ENCODE measurements around the gene MR1.
A peak's percentile ranks its signal among the peaks of the same experiment; 100 is the strongest.

Gene MR1

DNA sequence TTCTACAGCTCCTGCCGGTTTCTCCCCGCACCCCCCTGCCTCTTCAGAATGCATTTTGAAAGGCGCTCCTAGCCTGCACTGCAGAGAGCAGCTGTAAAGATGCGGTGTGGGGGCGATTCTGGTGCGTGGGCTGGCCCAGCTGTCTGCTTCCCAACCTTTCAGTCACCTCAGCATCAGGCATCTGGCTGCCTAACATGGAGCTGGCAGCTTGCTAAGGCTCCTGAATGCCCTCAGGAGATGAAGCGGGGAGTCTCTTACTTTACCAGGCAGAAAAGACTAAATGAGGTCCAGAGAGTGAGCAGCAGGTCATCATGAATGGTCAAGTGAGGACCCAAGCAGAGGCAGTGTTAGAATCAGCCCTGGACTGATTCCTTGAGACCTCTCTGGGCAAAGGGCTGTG is 63.5 kb downstream of the MR1 start:
- DNase-seq (ENCODE audit: insufficient read length) (no peak), FAIRE-seq (no peak)
- TF ChIP-seq POLR2AphosphoS5 (IDR thresholded peaks at IDR 0.05; ENCODE audit: low read depth, low read length), result no peak
- TF ChIP-seq TAF1 (IDR thresholded peaks at IDR 0.05; ENCODE audit: borderline replicate concordance, low read depth, low read length), result no peak
- TF ChIP-seq POLR2A (IDR thresholded peaks at IDR 0.05; ENCODE audit: low read depth, low read length), result no peak

DNA sequence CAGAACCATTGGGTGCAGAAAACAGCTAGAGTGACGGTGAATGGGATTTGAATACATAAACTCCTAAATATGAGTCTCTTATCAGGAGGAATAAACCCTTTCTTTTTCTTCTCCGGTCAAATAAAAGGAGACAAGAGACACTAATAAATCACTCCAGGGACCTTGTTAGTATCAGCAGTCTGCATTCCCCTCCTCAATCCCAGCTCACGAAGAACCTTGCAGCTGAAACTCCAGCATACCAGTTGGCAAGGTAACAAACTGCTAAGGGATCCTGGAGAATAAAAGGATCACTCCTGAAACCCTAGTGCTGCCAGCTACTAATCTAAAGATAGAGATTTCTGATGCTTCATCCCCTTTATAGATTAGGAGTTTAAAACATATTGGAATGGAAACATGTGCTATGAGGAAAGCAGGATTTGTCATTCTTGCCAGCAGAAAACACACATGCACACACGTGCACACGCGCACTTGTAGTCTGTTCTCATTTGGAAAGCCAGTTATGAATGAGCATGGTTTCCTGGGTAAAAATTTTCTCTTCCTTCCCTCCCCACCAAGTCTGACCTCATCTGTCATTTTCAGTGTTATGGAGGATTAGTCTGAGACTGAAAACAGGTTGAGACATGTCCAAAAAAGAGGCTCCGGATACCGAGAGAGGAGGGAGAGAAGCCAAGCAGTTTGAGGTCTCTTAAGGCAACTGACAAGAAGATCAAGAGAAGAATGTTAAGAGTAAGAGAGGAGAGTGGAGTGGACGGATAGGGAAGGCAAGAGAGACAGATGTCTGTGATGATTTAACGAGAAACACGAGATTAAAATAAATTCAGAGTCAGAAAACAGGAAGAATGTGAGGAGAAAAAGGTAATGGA is 65.6 kb downstream of the MR1 start:
- TF ChIP-seq POLR2AphosphoS5 (IDR thresholded peaks at IDR 0.05; ENCODE audit: low read depth, low read length) (peak; percentile 47), POLR2A (IDR thresholded peaks at IDR 0.05; ENCODE audit: low read depth, low read length) (peak; percentile 58), TAF1 (IDR thresholded peaks at IDR 0.05; ENCODE audit: borderline replicate concordance, low read depth, low read length) (0 out of 2 replicates have a peak, but pooled peaks have one; percentile 39)
- FAIRE-seq, result peak; percentile 77
- DNase-seq (ENCODE audit: insufficient read length), result no peak

DNA sequence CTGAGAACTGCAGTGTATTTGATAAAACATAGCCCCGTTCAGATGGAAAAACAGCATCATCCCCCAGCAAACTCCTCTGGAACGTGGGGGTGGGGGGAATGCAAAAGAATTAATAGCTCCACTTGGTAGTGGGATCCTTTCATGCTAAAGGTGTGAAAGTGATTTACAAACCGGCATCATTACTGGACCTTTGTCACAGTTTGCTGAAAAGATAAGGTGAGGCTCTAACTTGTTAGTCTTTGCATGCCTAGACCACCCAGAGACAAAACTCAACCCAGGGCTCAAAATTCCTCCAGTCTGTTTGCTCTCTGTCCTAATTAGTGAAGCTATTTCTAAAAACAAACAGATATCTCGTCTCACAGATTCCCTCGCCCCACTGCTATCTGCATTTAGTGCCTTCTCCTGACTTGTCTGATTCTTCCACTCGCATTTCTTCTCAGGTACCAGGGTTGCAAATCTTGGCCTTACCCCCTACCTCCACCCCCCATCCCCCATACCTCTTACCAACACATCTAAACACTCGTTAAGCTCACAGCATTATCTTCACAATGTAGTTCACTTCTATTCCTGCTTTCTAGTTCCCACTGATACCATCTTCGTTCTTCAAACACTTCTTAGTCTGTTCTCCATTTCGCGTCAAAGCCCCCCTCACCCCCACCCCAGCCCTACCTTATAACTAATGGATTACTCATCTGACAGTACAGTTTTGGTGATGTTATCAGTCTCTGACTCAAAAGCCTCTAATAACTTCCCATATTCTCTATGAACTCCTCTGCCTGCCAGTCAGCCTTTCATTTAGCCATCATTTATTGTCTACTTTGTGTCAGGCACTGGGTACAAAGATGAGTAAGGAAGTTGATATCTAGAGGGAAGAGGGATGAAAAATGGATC is 66.5 kb downstream of the MR1 start:
- FAIRE-seq (peak; percentile 71), DNase-seq (ENCODE audit: insufficient read length) (no peak)
- TF ChIP-seq TAF1 (IDR thresholded peaks at IDR 0.05; ENCODE audit: borderline replicate concordance, low read depth, low read length), result no peak
- no peak; the same call in 1 of the 2 replicates for TF ChIP-seq POLR2AphosphoS5 (IDR thresholded peaks at IDR 0.05; ENCODE audit: low read depth, low read length)
- TF ChIP-seq POLR2A (IDR thresholded peaks at IDR 0.05; ENCODE audit: low read depth, low read length), result 0 out of 2 replicates have a peak, but pooled peaks have one; percentile 15

DNA sequence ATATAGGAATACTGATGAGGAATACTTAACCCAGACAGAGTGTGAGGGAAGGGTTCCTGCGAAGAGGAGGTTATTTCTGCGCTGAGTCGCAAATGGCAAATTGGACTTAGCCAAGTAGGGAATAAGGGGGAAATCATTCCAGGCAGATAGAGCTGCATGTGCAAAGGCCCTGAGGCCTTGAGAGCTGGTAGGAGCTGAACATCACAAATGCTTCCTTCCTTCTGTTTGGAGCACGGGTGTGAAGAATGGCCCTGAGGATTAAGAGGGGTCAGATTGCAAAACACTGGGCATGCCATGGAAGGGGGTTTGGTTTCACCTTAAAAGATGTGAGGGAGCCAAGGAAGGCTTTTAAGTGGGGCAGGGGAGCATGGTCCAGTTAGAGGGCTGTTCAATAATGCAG is 67.2 kb downstream of the MR1 start:
- DNase-seq (ENCODE audit: insufficient read length), result no peak
- FAIRE-seq, result no peak
- no peak for TF ChIP-seq TAF1 (IDR thresholded peaks at IDR 0.05; ENCODE audit: borderline replicate concordance, low read depth, low read length)

- FAIRE-seq, result peak; percentile 54
Observed at GRCh38 chr1:181101581-181102226, 67.9 kb downstream of the MR1 start.

DNA sequence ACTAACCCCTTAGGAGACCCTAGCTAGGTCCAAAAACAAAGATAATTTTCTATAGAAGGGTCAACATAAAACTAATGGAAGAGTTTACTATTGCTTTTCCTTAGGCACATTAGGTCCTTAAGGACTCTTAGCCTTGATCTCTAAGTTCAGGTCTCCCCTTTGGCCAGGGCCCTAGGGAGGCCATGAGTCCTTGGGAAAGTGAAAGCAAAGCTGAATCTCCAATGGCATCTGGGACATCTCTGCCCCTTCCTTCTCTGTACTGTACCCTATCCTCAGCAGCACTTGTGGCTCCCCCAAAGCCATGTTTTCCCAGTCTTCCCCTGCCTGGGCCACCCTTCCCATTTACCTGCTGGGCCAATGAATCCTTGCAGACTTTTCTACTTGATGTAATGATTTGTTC is 69.1 kb downstream of the MR1 start:
- no peak for FAIRE-seq
- TF ChIP-seq TAF1 (IDR thresholded peaks at IDR 0.05; ENCODE audit: borderline replicate concordance, low read depth, low read length) (no peak), POLR2AphosphoS5 (IDR thresholded peaks at IDR 0.05; ENCODE audit: low read depth, low read length) (no peak), POLR2A (IDR thresholded peaks at IDR 0.05; ENCODE audit: low read depth, low read length) (no peak)
- no peak for DNase-seq (ENCODE audit: insufficient read length)

More at GRCh38 chr1:181101581-181102226, 67.9 kb downstream of the MR1 start:
- DNase-seq (ENCODE audit: insufficient read length), result no peak
- no peak for TF ChIP-seq TAF1 (IDR thresholded peaks at IDR 0.05; ENCODE audit: borderline replicate concordance, low read depth, low read length)
- no peak for TF ChIP-seq POLR2A (IDR thresholded peaks at IDR 0.05; ENCODE audit: low read depth, low read length)
- no peak for TF ChIP-seq POLR2AphosphoS5 (IDR thresholded peaks at IDR 0.05; ENCODE audit: low read depth, low read length)

DNA sequence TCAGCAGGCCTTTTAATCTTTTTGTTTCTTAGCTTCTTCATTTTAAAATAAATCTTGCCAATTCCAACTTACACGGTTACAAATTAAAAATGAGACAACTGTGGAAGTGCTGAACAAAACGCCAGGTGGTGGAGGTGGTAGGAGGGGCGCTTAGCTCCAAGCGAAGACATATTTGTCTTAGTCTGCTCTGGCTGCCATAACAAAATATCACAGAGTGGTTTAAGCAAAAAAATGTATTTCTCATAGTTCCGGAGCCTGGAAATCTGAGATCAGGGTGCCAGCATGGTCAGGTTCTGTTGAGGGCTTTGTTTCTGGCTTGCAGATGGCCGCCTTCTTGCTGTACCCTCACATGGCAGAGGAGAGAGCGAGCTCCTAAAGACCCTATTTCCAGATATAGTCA is 69.6 kb downstream of the MR1 start:
- TF ChIP-seq POLR2AphosphoS5 (IDR thresholded peaks at IDR 0.05; ENCODE audit: low read depth, low read length) (no peak), POLR2A (IDR thresholded peaks at IDR 0.05; ENCODE audit: low read depth, low read length) (no peak), TAF1 (IDR thresholded peaks at IDR 0.05; ENCODE audit: borderline replicate concordance, low read depth, low read length) (no peak)
- no peak for FAIRE-seq
- no peak for DNase-seq (ENCODE audit: insufficient read length)

DNA sequence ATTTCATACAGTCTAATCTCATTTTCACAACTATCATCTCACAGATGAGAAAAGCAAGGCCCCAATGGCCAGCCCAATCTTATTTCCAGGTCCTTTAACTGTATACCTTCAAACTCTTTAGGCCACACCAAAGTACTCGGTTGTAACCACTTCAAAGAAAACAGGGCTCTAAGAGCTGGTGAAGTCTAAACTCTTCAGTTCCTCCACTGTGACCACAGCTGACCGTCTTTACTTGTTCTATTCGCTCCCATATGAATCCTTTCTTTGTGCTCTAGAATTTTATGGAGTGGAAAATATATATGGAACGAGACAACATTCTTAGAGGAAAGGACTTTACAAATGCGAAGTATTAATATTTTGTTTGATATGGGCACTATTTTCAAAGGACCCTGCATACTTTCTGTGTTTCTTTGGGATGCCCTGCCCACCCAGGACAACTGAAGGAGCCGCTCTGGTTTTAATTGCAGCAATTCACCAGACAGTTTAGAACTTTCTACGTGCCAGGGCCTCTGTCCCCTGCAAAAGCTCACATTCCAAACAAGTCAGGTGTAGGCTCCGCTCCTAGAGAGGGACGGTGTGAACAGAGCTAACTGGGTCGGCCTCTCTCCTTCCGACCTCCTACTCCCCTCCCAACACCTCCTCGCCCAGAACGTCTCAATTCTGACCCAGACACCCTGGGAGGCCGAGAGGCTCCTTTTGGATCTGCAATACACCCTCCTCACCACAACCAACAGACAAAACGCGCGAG is 70.4 kb downstream of the MR1 start:
- TF ChIP-seq POLR2AphosphoS5 (IDR thresholded peaks at IDR 0.05; ENCODE audit: low read depth, low read length) (no peak), TAF1 (IDR thresholded peaks at IDR 0.05; ENCODE audit: borderline replicate concordance, low read depth, low read length) (no peak), POLR2A (IDR thresholded peaks at IDR 0.05; ENCODE audit: low read depth, low read length) (no peak)
- FAIRE-seq (no peak), DNase-seq (ENCODE audit: insufficient read length) (no peak)

GRCh38 chr1:181104790-181105133 is 71.0 kb downstream of the MR1 start:
- no peak for TF ChIP-seq TAF1 (IDR thresholded peaks at IDR 0.05; ENCODE audit: borderline replicate concordance, low read depth, low read length)
- TF ChIP-seq POLR2A (IDR thresholded peaks at IDR 0.05; ENCODE audit: low read depth, low read length), result no peak
- TF ChIP-seq POLR2AphosphoS5 (IDR thresholded peaks at IDR 0.05; ENCODE audit: low read depth, low read length), result no peak
- FAIRE-seq (peak; percentile 46), DNase-seq (ENCODE audit: insufficient read length) (no peak)

DNA sequence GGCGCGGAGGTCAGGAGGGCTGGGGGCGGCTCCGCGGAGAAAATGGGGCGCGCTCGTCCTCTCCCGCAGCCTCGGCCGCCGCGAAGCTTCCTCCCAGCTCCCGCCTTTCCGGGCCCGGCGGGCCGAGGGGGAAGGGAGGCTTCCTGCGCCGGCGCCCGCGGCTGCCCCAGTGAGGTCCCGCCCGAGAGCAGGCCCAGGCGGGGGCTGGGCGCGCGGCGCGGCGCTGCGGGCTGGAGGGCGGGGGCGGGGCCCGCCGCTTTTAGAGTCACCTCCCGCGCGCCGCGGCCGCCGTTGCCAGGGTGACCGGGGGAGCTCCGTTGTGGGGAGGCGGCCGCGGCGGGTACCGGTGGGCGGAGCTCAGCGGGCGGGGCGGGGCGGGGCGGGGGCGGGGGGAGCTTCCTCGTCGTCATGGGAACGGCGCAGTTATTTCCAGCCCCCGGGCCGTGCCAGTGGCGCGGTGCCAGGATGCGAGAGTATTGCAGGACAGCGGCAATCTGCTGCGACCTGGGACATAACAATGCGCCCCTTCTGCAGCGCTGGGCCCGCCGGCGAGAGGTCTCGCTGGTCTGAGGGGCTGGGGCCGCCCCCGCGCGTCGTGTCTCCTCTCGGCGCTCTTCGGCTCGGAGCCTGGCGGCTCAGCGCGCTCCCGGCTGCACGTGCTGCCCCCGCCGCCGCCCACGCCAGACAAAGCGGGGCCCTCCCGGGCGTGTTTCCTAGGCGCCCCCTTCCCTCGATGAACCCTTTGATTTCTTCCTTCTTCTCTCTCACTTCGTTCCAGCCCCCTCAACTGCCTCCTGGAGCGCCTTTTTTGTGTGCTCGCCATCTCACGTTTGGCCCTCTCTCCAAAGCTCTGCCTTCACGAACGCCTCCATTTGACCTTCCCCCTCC is 71.6 kb downstream of the MR1 start:
- FAIRE-seq (peak; percentile 88), DNase-seq (ENCODE audit: insufficient read length) (peak; percentile 90)
- TF ChIP-seq POLR2A (IDR thresholded peaks at IDR 0.05; ENCODE audit: low read depth, low read length), result no peak; the same call in 1 of the 2 replicates
- 0 out of 2 replicates have a peak, but pooled peaks have one; percentile 13 for TF ChIP-seq TAF1 (IDR thresholded peaks at IDR 0.05; ENCODE audit: borderline replicate concordance, low read depth, low read length)

Measured in GM12892 (cell line).